ENCODE measurements around the gene LSM11. TPM values are rescaled to one million over a fixed set of nuclear protein-coding genes. Genes with fewer than 3 reads are reported as not detected.

Gene LSM11
- total and polyA plus RNA-seq, 5 donors from 2014 or later: 0.22 to 1.6 (median 0.84) TPM

Other genes starting within 250 kb of the LSM11 start
- gene ADAM19, start 167.9 kb upstream of the LSM11 start, total RNA-seq: 113 TPM
- 10 to 100 TPM in 1 of 4 donors, 1 to 10 TPM in 3; 5.5 to 10.9 (median 7.5) TPM for gene ADAM19, start 167.9 kb upstream of the LSM11 start, polyA plus RNA-seq
- not detected for gene SOX30, start 91.3 kb upstream of the LSM11 start, total RNA-seq
- gene SOX30, start 91.3 kb upstream of the LSM11 start, polyA plus RNA-seq: under 1 TPM; 0.46 to 0.84 (median 0.56) TPM
- gene C5orf52, start 72.2 kb upstream of the LSM11 start, total RNA-seq: not detected
- gene C5orf52, start 72.2 kb upstream of the LSM11 start, polyA plus RNA-seq: not detected
- gene THG1L, start 12.3 kb upstream of the LSM11 start, total RNA-seq: 4.5 TPM
- 1 to 10 TPM; 5.0 to 6.6 (median 5.5) TPM for gene THG1L, start 12.3 kb upstream of the LSM11 start, polyA plus RNA-seq
- gene CLINT1, start 115.4 kb downstream of the LSM11 start, total RNA-seq: 111 TPM
- gene CLINT1, start 115.4 kb downstream of the LSM11 start, polyA plus RNA-seq: 100 to 1,000 TPM in 3 of 4 donors, 10 to 100 TPM in 1; 93.2 to 126 (median 111) TPM